Measurements from ENCODE around the gene DCBLD1.

DNA sequence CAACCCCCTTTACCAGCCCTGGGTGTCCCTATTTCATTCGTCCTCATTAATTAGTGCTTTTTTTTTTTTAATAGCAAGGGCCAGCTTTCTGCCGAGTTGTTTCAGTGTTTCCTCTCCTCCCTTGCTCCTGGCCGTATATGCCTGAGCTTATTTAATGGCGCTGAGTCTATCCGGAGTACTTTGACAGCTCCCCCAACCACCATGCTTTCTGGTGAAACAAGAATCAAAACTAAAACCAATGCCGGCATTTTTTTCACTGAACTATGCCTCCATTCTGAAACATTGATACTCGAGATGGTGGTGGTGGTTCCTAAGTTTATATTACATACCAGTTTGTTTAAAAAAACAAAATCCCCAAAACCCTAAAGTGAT is 1.2 kb downstream of the DCBLD1 start:
- TF ChIP-seq, protein P1, sequence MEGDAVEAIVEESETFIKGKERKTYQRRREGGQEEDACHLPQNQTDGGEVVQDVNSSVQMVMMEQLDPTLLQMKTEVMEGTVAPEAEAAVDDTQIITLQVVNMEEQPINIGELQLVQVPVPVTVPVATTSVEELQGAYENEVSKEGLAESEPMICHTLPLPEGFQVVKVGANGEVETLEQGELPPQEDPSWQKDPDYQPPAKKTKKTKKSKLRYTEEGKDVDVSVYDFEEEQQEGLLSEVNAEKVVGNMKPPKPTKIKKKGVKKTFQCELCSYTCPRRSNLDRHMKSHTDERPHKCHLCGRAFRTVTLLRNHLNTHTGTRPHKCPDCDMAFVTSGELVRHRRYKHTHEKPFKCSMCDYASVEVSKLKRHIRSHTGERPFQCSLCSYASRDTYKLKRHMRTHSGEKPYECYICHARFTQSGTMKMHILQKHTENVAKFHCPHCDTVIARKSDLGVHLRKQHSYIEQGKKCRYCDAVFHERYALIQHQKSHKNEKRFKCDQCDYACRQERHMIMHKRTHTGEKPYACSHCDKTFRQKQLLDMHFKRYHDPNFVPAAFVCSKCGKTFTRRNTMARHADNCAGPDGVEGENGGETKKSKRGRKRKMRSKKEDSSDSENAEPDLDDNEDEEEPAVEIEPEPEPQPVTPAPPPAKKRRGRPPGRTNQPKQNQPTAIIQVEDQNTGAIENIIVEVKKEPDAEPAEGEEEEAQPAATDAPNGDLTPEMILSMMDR (conservative IDR thresholded peaks at IDR 0.05; ENCODE audit: low read depth, low read length) = no peak
- TF ChIP-seq EZH2 (IDR thresholded peaks at IDR 0.05; ENCODE audit: borderline replicate concordance, low read depth, low read length, poor library complexity, severe bottlenecking) = no peak

All from A673 (cell line).